ENCODE data around the gene BICDL2. TPM values are rescaled to one million over a fixed set of nuclear protein-coding genes. Genes with fewer than 3 reads are reported as not detected.

The BICDL2 gene
- total and polyA plus RNA-seq, 2 of the 4 experiments (the other 2 are of a cell fraction), result 0.17 to 0.18 TPM

GRCh38 chr16:2981899-2982250, 54.9 kb downstream of the BICDL2 start:
- in situ Hi-C loops (cut with MboI; ENCODE audit: low sequenced_read_pairs) (no loop called here), intact Hi-C loops (cut with micrococcal nuclease) (no loop called here), dilution Hi-C loops (cut with HindIII; ENCODE audit: low sequenced_read_pairs, unreplicated experiment) (no loop called here)
- no peak overlapping the region for H3K14ac ChIP-seq (replicated peaks; ENCODE audit: low read depth, low read length)
- ChIA-PET POLR2A (ENCODE audit: unreplicated experiment) (interaction anchor here (0.6 kb wide), 1 partner anchor 87 kb away, joined by 5 read pairs; no protein-coding TSS in a partner anchor), CTCF (no interaction called here)
- no peak overlapping the region for H3K4me3 ChIP-seq (ENCODE audit: insufficient read depth, low read depth, low read length)
- WGBS, 2 experiments (ENCODE audit: extremely low coverage in 2 of 2, insufficient read length in 1 of 2), result 80% methylated on average over 2 of the region's 4 CpGs; no CpG with 5 or more reads in 1 of the 2 experiments
- H3K27ac ChIP-seq (ENCODE audit: insufficient read depth, low read length), result no peak overlapping the region
- no peaks in the 10 kb centered on the region for H3K9me3 ChIP-seq (ENCODE audit: control insufficient read depth, insufficient read depth, low read length)
- peak overlapping the region; percentile 41 for H2AFZ ChIP-seq (replicated peaks; ENCODE audit: low read length, poor library complexity)
- H3K4ac ChIP-seq (ENCODE audit: low read depth, low read length), result no peak overlapping the region
- H3K56ac ChIP-seq (ENCODE audit: extremely low read depth, insufficient read depth, low read length), result no peak overlapping the region
- H3K4me2 ChIP-seq (ENCODE audit: low read depth, low read length), result no peak overlapping the region
- H3K36me3 ChIP-seq (ENCODE audit: control insufficient read depth, insufficient read depth, low read length), result no peaks in the 10 kb centered on the region
- 0 out of 2 replicates have a peak, but pooled peaks cover 4% of the 10 kb centered on the region for H3K9me1 ChIP-seq (ENCODE audit: insufficient read depth, low read length)
- peaks cover 14 to 22% of the 10 kb centered on the region in 2 experiments for H3K79me1 ChIP-seq (ENCODE audit: low read depth in 1 of 2, low read length in 2 of 2)
- H4K91ac ChIP-seq (ENCODE audit: insufficient read depth, low read depth, low read length), result no peak overlapping the region
- no TSS peak for BruUV-seq (replicated peaks)
- H4K20me1 ChIP-seq (ENCODE audit: insufficient read depth, low read length), result no peaks in the 10 kb centered on the region
- no peak for TF ChIP-seq RFX5 (IDR thresholded peaks at IDR 0.05; ENCODE audit: low read depth, low read length)
- no peak for TF ChIP-seq POLR2A (IDR thresholded peaks at IDR 0.05; ENCODE audit: low read depth, low read length)
- TF ChIP-seq USF2 (IDR thresholded peaks at IDR 0.05; ENCODE audit: low read depth, low read length), result no peak
- TF ChIP-seq RAD21 (IDR thresholded peaks at IDR 0.05; ENCODE audit: low read length), result no peak
- no peak for TF ChIP-seq FOS (IDR thresholded peaks at IDR 0.05; ENCODE audit: low read depth, low read length)
- no peak for TF ChIP-seq CHD1 (IDR thresholded peaks at IDR 0.05; ENCODE audit: low read depth, low read length)
- TF ChIP-seq BHLHE40 (IDR thresholded peaks at IDR 0.05; ENCODE audit: low read depth, low read length), result no peak
- no peak for TF ChIP-seq SMC3 (IDR thresholded peaks at IDR 0.05; ENCODE audit: low read depth, low read length)
- no peak for TF ChIP-seq NFE2L2 (IDR thresholded peaks at IDR 0.05; ENCODE audit: low read depth, low read length)
- TF ChIP-seq RCOR1 (IDR thresholded peaks at IDR 0.05; ENCODE audit: insufficient replicate concordance, low read length), result no peak
- TF ChIP-seq CTCF (conservative IDR thresholded peaks at IDR 0.05; ENCODE audit: low read depth, low read length), result no peak
- no peak for TF ChIP-seq MAFK (IDR thresholded peaks at IDR 0.05; ENCODE audit: low read depth, low read length)
- no peak for TF ChIP-seq MAZ (IDR thresholded peaks at IDR 0.05; ENCODE audit: borderline replicate concordance, low read depth, low read length)
- TF ChIP-seq ELK1 (IDR thresholded peaks at IDR 0.05; ENCODE audit: borderline replicate concordance, low read depth, low read length), result no peak
- no peak for TF ChIP-seq MXI1 (IDR thresholded peaks at IDR 0.05; ENCODE audit: borderline replicate concordance, low read depth, low read length)
- TF ChIP-seq CEBPB (IDR thresholded peaks at IDR 0.05; ENCODE audit: low read depth, low read length), result no peak
- ATAC-seq (ENCODE audit: low read depth) (no peak), DNase-seq (no peak)
- H3K18ac ChIP-seq (ENCODE audit: low read depth, low read length), result no peak overlapping the region
- H4K5ac ChIP-seq (ENCODE audit: low read depth, low read length), result no peak overlapping the region
- no peak overlapping the region for H3K9ac ChIP-seq (ENCODE audit: low read depth, low read length)
- no peak overlapping the region for H2BK15ac ChIP-seq (ENCODE audit: low read depth, low read length)
- peak overlapping the region in 1 of 2 experiments; percentile 99; a peak in 1 of 4 replicates for H4K8ac ChIP-seq (ENCODE audit: low read depth in 2 of 2, low read length in 2 of 2)
- H2BK120ac ChIP-seq (ENCODE audit: low read depth, low read length), result no peak overlapping the region
- H3K4me1 ChIP-seq (ENCODE audit: control insufficient read depth, insufficient read depth, low read length), result peaks cover 6% of the 10 kb centered on the region
- peak overlapping the region; percentile 15; the same call in 1 of the 2 replicates for H3K23ac ChIP-seq (ENCODE audit: low read depth, low read length)
- no peaks in the 10 kb centered on the region; the same call in 1 of the 2 replicates for H3K27me3 ChIP-seq (ENCODE audit: control insufficient read depth, insufficient read depth, low read length)
- peak overlapping the region; percentile 74; the same call in 1 of the 2 replicates for H2AK5ac ChIP-seq (ENCODE audit: low read depth, low read length)
- H2BK20ac ChIP-seq (ENCODE audit: low read depth, low read length), result no peak overlapping the region
- H2AK9ac ChIP-seq (replicated peaks; ENCODE audit: low read depth, low read length, poor library complexity), result peak overlapping the region; percentile 85
- no peak overlapping the region for H2BK5ac ChIP-seq (ENCODE audit: low read depth, low read length, poor library complexity, severe bottlenecking)

Data from IMR-90 (cell line).